ENCODE data around the gene MAD1L1.

The MAD1L1 gene

GRCh38 chr7:2016761-2017480 lies 215.8 kb downstream of the MAD1L1 start:
- no peak overlapping the region for H3K27ac ChIP-seq (ENCODE audit: low read depth, low read length)
- 0 out of 2 replicates have a peak, but pooled peaks cover 5% of the 10 kb centered on the region for H4K20me1 ChIP-seq (ENCODE audit: control insufficient read depth, insufficient read depth, low read depth, low read length)
- H3K4me3 ChIP-seq (ENCODE audit: low read length) = no peak overlapping the region
- no peak overlapping the region for H3K4me2 ChIP-seq (ENCODE audit: low read length)
- no peaks in the 10 kb centered on the region for H3F3A ChIP-seq (ENCODE audit: control insufficient read depth, insufficient read depth)
- peaks cover 29% of the 10 kb centered on the region for H3K4me1 ChIP-seq (ENCODE audit: control insufficient read depth, low read length)
- H3K36me3 ChIP-seq (ENCODE audit: control insufficient read depth, low read length) = peaks cover 14% of the 10 kb centered on the region; the same call in 1 of the 2 replicates
- H3K79me2 ChIP-seq (ENCODE audit: control insufficient read depth, low read length) = peaks cover 6% of the 10 kb centered on the region
- no peaks in the 10 kb centered on the region for H3K27me3 ChIP-seq (ENCODE audit: control insufficient read depth, low read length)
- H3K9me2 ChIP-seq (replicated peaks; ENCODE audit: control insufficient read depth, low read length) = no peaks in the 10 kb centered on the region
- TF ChIP-seq EZH2phosphoT487 (IDR thresholded peaks at IDR 0.05; ENCODE audit: borderline replicate concordance, low read length) (no peak), CTCF (IDR thresholded peaks at IDR 0.05; ENCODE audit: low read depth, low read length, poor library complexity, severe bottlenecking) (no peak)
- H3K9me3 ChIP-seq (ENCODE audit: control insufficient read depth, insufficient read depth, low read length) = no peaks in the 10 kb centered on the region

GRCh38 chr7:2016021-2016631 lies 216.6 kb downstream of the MAD1L1 start:
- Histone ChIP-seq H3K36me3 (ENCODE audit: control insufficient read depth, low read length) (peaks cover 14% of the 10 kb centered on the region; the same call in 1 of the 2 replicates), H3K9me2 (replicated peaks; ENCODE audit: control insufficient read depth, low read length) (no peaks in the 10 kb centered on the region), H3K9me3 (ENCODE audit: control insufficient read depth, insufficient read depth, low read length) (no peaks in the 10 kb centered on the region), H3K4me2 (ENCODE audit: low read length) (no peak overlapping the region), H4K20me1 (ENCODE audit: control insufficient read depth, insufficient read depth, low read depth, low read length) (0 out of 2 replicates have a peak, but pooled peaks cover 5% of the 10 kb centered on the region), H3K27me3 (ENCODE audit: control insufficient read depth, low read length) (no peaks in the 10 kb centered on the region), H3K4me3 (ENCODE audit: low read length) (no peak overlapping the region), H3F3A (ENCODE audit: control insufficient read depth, insufficient read depth) (no peaks in the 10 kb centered on the region), H3K27ac (ENCODE audit: low read depth, low read length) (no peak overlapping the region), H3K4me1 (ENCODE audit: control insufficient read depth, low read length) (peaks cover 29% of the 10 kb centered on the region), H3K79me2 (ENCODE audit: control insufficient read depth, low read length) (peaks cover 5% of the 10 kb centered on the region)
- TF ChIP-seq CTCF (IDR thresholded peaks at IDR 0.05; ENCODE audit: low read depth, low read length, poor library complexity, severe bottlenecking) = no peak
- no peak for TF ChIP-seq EZH2phosphoT487 (IDR thresholded peaks at IDR 0.05; ENCODE audit: borderline replicate concordance, low read length)

GRCh38 chr7:2015251-2015871 lies 217.4 kb downstream of the MAD1L1 start:
- no peak for TF ChIP-seq EZH2phosphoT487 (IDR thresholded peaks at IDR 0.05; ENCODE audit: borderline replicate concordance, low read length)
- no peak for TF ChIP-seq CTCF (IDR thresholded peaks at IDR 0.05; ENCODE audit: low read depth, low read length, poor library complexity, severe bottlenecking)
- H3K79me2 ChIP-seq (ENCODE audit: control insufficient read depth, low read length) = peaks cover 4% of the 10 kb centered on the region
- peaks cover 22% of the 10 kb centered on the region for H3K4me1 ChIP-seq (ENCODE audit: control insufficient read depth, low read length)
- H3K27ac ChIP-seq (ENCODE audit: low read depth, low read length) = no peak overlapping the region
- H3K27me3 ChIP-seq (ENCODE audit: control insufficient read depth, low read length) = no peaks in the 10 kb centered on the region
- no peak overlapping the region for H3K4me2 ChIP-seq (ENCODE audit: low read length)
- no peaks in the 10 kb centered on the region for H3K9me3 ChIP-seq (ENCODE audit: control insufficient read depth, insufficient read depth, low read length)
- H3K36me3 ChIP-seq (ENCODE audit: control insufficient read depth, low read length) = peaks cover 14% of the 10 kb centered on the region; the same call in 1 of the 2 replicates
- 0 out of 2 replicates have a peak, but pooled peaks cover 5% of the 10 kb centered on the region for H4K20me1 ChIP-seq (ENCODE audit: control insufficient read depth, insufficient read depth, low read depth, low read length)
- no peak overlapping the region for H3K4me3 ChIP-seq (ENCODE audit: low read length)
- no peaks in the 10 kb centered on the region for H3K9me2 ChIP-seq (replicated peaks; ENCODE audit: control insufficient read depth, low read length)
- H3F3A ChIP-seq (ENCODE audit: control insufficient read depth, insufficient read depth) = no peaks in the 10 kb centered on the region
